ENCODE data around the gene HOXD9. TPM values are rescaled to one million over a fixed set of nuclear protein-coding genes. Genes with fewer than 3 reads are reported as not detected.
A peak's percentile ranks its signal among the peaks of the same experiment; 100 is the strongest.

Gene HOXD9
- total RNA-seq, 4 donors from 2014 or later, result 0.83 to 3.9 (median 2.3) TPM

DNA sequence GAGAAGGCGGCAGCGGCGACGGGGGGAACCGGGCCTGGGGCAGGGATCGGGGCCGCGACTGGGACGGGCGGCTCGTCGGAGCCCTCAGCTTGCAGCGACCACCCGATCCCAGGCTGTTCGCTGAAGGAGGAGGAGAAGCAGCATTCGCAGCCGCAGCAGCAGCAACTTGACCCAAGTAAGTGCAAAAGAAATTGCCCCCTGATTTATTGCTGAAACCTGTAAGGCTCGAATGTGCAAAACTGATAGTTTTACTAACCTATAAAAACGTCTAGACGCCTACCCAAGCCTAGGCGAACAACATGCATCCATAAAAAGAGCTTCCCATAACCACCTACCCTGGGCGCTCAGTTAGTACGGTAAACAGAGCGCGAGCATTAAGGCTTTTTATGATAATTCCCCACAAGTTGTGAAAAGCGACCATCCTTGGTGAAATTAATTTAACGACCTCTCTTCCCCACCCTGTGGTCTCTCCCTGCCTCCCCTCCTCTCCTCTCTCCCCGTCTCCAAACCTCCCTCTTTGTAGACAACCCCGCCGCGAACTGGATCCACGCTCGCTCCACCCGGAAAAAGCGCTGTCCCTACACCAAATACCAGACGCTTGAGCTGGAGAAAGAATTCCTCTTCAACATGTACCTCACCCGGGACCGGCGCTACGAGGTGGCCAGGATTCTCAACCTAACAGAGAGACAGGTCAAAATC lies 1.0 kb downstream of the HOXD9 start:
- peak overlapping the region in 1 of 3 donors; percentile 51 for H3K27ac ChIP-seq
- peak overlapping the region in 1 of 3 donors; percentile 28 for H3K4me3 ChIP-seq (replicated peaks in 1 of 3)
- no peak for DNase-seq
- no peaks in the 10 kb centered on the region for H3K9me3 ChIP-seq
- intact Hi-C loops (cut with DNase I), result loop anchor here (10.0 kb wide), 1 partner anchor 1021 kb away; no protein-coding TSS in a partner anchor
- TF ChIP-seq, protein P1, sequence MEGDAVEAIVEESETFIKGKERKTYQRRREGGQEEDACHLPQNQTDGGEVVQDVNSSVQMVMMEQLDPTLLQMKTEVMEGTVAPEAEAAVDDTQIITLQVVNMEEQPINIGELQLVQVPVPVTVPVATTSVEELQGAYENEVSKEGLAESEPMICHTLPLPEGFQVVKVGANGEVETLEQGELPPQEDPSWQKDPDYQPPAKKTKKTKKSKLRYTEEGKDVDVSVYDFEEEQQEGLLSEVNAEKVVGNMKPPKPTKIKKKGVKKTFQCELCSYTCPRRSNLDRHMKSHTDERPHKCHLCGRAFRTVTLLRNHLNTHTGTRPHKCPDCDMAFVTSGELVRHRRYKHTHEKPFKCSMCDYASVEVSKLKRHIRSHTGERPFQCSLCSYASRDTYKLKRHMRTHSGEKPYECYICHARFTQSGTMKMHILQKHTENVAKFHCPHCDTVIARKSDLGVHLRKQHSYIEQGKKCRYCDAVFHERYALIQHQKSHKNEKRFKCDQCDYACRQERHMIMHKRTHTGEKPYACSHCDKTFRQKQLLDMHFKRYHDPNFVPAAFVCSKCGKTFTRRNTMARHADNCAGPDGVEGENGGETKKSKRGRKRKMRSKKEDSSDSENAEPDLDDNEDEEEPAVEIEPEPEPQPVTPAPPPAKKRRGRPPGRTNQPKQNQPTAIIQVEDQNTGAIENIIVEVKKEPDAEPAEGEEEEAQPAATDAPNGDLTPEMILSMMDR (IDR thresholded peaks at IDR 0.05), result no peak
- no peak for TF ChIP-seq POLR2A (IDR thresholded peaks at IDR 0.05)
- H3K27me3 ChIP-seq, result peaks cover 75% of the 10 kb centered on the region
- WGBS, 2 donors, result 10 to 12% methylated on average over 24 to 25 of the region's 40 CpGs
- no peaks in the 10 kb centered on the region for H3K36me3 ChIP-seq
- peaks cover 0 to 15% of the 10 kb centered on the region in 2 donors for H3K4me1 ChIP-seq

DNA sequence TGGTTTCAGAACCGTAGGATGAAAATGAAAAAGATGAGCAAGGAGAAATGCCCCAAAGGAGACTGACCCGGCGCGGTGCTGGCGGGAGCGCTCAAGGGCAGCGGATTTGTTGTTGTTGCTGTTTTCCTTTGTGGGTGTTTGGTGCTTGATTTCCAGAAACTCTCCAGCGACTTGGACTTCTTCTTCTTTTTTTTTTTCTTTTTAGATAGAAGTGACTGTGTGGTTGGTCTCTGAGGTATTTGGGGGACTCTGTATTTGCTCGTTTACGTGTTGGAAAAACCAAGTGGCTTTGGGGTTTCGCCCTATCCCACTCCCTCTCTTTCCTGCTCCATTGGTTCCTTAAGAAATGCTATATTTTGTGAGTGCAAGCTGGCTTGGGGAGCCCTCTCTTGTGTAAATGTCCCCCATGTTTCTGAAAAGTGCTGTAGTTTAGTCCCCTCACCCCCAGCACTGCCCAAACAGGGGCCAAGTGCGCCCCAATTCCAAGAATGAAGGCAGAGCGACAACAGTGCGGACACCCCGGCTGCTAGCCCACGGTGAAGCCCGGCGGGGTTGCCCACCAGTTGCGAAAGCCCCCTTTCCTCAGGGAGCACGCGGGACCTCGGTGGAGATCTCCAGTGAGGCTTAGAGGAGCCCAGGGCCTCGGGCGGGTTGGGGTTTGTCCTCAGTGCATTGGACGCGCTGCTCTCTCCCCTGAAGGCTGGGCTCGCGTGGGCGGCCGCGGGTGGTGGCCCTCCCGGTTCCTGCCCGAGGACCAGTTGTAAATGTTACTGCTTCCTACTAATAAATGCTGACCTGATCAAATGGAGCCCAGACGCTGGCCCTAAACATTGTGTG lies 1.8 kb downstream of the HOXD9 start:
- Histone ChIP-seq H3K4me1 (peaks cover 1 to 18% of the 10 kb centered on the region in 2 donors), H3K4me3 (replicated peaks in 1 of 3) (no peak overlapping the region), H3K36me3 (no peaks in the 10 kb centered on the region), H3K27me3 (peaks cover 79% of the 10 kb centered on the region), H3K27ac (peak overlapping the region in 1 of 3 donors; percentile 51), H3K9me3 (no peaks in the 10 kb centered on the region)
- no peak for DNase-seq
- 16 to 23% methylated on average over 32 to 33 of the region's 34 CpGs for WGBS, 2 donors
- intact Hi-C loops (cut with DNase I), result loop anchor here (10.0 kb wide), 1 partner anchor 1020 kb away; no protein-coding TSS in a partner anchor
- no peak for TF ChIP-seq POLR2A (IDR thresholded peaks at IDR 0.05)
- TF ChIP-seq, protein P1 (IDR thresholded peaks at IDR 0.05), result no peak

DNA sequence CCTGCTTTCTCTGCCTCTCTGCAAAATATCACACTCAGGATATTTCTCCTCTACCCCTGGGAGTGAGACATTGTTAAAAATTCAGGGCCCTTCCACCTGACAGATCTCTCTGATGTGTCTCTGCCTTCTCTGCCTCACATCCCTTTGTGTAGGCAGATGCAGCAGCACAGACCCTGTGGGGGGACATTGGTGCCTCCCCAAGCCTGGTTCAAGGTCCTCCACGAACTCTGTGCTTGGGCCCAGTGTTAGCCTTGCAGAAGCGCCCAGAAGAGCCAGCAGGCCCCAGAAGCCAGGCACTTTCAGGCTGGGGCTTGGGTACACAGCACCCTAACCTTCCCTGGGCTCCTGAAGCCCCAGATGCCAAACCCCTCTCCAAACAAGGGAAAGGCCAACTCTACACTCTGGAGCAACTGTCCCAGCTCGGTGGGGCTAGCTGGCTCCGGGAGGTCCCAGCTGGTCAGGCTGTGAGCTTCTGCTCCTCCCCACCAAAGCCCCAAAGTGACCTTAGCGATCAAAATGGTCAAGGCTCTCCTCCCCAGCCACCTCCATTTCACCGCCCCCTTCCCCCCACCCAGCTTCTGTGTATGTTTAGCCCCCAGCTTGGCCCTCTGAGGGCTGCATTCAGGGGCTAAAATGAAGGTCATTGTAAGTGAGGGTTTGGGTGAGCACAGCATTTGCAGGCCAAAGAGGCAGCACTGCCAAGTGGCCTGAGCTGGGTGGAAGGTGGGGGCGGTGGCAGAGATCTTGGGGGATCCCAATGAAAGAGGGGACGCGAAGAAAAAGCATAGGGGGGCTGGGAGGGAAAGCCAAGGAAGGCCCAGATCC lies 2.6 kb downstream of the HOXD9 start:
- intact Hi-C loops (cut with DNase I), result loop anchor here (5.0 to 10.0 kb wide), 3 partner anchors 432 to 1020 kb away; no protein-coding TSS in a partner anchor
- H3K4me1 ChIP-seq, result peaks cover 5 to 24% of the 10 kb centered on the region in 2 donors
- no peak overlapping the region for H3K27ac ChIP-seq
- no peak for DNase-seq
- no peaks in the 10 kb centered on the region for H3K36me3 ChIP-seq
- no peak overlapping the region for H3K4me3 ChIP-seq (replicated peaks in 1 of 3)
- TF ChIP-seq, protein P1 (IDR thresholded peaks at IDR 0.05), result no peak
- no peak for TF ChIP-seq POLR2A (IDR thresholded peaks at IDR 0.05)
- WGBS, 2 donors, result 30% methylated on average over 8 to 9 of the region's 9 CpGs
- peaks cover 75% of the 10 kb centered on the region for H3K27me3 ChIP-seq
- H3K9me3 ChIP-seq, result no peaks in the 10 kb centered on the region

DNA sequence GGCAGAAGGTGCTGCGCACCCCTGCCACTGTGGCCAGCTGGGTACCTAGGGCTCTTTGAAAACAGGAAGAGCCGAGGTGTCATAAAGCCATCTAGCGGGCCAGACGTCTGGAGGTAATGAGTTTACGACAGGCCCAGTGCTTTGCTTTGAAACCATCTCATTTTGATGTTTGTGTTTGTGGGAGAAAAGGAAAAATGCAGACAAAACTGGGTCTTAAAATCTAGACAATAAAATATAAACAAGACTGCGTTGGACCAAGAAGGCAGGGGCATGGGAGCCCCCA lies 3.2 kb downstream of the HOXD9 start:
- 24 to 37% methylated on average over 6 of the region's 6 CpGs for WGBS, 2 donors
- no peak overlapping the region for H3K27ac ChIP-seq
- TF ChIP-seq, protein P1 (IDR thresholded peaks at IDR 0.05), result no peak
- TF ChIP-seq POLR2A (IDR thresholded peaks at IDR 0.05), result no peak
- no peaks in the 10 kb centered on the region for H3K9me3 ChIP-seq
- H3K27me3 ChIP-seq, result peaks cover 75% of the 10 kb centered on the region
- no peak for DNase-seq
- no peak overlapping the region for H3K4me3 ChIP-seq (replicated peaks in 1 of 3)
- H3K36me3 ChIP-seq, result no peaks in the 10 kb centered on the region
- peaks cover 5 to 30% of the 10 kb centered on the region in 2 donors for H3K4me1 ChIP-seq
- intact Hi-C loops (cut with DNase I), result loop anchor here (5.0 to 10.0 kb wide), 3 partner anchors 432 to 1019 kb away; no protein-coding TSS in a partner anchor
